Measurements from ENCODE around the gene LRP5.

LRP5 gene

DNA sequence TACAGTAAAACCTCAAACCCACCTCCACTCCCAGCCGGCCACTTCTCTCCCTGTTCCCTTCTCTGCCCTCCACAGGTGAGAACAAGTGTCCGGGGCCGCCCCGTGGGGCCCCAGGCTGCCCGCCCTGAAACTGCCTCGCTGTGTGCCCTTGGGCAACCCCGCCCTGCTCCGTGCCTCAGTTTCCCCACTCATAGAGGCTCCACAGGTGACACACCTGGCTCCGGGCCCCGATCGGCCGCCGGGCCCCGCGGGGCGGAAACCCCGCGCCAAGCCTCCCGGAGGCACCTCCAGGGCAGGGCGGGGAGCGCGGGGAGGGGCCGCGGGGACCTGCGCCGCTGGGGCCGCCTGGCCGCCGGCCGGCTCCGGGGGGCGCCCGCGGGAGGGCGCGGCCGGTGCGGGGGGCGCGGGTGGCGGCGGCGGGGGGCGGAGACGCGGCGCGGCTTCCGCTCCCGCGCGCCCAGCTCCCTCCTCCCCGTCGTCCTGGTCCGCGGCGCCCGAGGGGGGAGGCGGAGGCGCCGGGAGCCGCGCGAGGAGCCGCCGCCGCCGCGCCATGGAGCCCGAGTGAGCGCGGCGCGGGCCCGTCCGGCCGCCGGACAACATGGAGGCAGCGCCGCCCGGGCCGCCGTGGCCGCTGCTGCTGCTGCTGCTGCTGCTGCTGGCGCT is at the start of gene LRP5:
Gene LRP5 (plus strand): TSS at position 475 of the 663 bp plus-strand sequence. CDS start 124 bp downstream, at position 599.
- no peak for DNase-seq (ENCODE audit: low read depth in 2 of 3, low spot score in 2 of 3)

DNA sequence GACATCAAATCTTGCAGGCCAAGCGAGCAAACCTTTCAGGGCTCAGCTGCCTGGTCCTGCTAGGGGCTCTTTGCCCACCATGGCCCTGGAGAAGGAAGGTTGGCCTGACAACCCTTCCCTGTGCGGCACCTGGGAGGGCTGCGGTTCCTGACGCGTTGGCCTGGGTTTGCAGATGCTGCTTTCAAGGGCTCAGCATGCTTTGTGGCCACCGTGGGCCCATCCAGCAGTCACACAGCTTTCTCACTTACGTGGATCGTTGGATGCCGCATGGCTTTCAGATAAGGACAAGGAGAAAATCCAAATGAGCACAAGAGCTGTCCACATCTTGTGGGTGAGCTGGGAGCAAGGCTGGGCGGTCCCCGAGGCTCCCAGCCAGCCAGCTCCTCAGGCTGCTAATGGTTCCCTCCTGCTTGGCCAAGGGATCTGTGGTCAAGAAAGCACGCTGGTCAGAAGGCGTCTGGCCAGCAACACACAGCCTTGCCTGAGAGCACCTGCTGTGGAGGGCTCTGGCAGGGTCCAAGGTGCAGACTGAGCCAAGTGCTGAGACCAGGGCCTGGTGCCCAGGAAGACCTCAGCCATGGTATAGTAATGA is 48.9 kb upstream of the LRP5 start:
- no peak for DNase-seq (ENCODE audit: low read depth in 2 of 3, low spot score in 2 of 3)

DNA sequence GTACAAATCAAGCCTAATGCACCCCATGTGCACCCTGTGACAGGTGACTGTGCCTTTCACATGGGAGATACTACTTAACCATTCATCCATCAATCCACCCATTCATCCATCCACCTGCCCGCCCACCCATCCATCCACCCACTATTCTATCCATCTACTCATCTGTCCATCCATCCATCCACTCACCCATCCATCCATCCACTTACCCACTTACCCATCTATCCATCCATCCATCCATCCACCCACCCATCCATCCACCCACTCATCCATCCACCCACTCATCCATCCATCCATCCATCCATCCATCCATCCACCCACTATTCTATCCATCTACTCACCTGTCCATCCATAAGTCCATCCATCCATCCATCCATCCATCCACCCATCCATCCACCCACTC is 48.1 kb upstream of the LRP5 start:
- DNase-seq (ENCODE audit: low read depth in 2 of 3, low spot score in 2 of 3), result no peak

DNA sequence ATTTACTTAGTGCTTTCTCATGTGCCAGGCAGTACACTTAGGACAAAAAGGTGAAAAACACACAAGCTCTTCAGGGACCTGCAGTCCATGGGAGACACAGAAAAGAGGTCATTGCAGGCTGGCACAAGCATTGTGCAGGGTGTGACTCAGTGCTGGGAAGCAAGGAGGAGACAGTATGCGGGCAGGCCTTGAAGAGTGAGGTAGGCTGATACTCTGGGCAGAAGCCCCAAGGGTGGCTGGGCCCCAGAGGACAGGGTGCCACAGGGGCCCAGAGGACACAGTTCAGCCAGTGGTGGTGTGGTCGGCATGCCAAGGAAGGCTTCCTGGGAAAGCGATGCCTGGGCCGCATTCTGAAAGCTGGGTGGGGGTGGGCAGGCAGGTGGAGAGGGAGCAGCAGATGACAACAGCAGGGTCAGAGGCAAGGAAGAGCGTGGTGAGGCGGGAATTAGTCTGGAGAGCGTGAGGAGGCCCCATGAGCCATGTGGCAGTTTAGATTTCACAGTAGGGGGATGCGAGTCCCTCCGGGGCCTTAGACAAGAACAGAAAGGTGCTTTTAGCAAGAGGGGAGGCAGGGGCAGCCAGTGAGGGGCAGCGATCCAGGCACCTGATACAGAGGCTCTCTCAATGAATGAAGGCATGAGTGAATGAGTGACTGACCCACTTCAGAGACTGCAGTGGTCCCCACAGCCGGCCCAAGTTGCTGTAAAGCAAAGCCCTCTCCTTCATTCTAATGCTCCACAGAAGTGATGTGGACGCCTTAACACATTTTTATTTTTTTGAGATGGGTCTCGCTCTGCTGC is 47.5 kb upstream of the LRP5 start:
- DNase-seq (ENCODE audit: low read depth in 2 of 3, low spot score in 2 of 3), result no peak

DNA sequence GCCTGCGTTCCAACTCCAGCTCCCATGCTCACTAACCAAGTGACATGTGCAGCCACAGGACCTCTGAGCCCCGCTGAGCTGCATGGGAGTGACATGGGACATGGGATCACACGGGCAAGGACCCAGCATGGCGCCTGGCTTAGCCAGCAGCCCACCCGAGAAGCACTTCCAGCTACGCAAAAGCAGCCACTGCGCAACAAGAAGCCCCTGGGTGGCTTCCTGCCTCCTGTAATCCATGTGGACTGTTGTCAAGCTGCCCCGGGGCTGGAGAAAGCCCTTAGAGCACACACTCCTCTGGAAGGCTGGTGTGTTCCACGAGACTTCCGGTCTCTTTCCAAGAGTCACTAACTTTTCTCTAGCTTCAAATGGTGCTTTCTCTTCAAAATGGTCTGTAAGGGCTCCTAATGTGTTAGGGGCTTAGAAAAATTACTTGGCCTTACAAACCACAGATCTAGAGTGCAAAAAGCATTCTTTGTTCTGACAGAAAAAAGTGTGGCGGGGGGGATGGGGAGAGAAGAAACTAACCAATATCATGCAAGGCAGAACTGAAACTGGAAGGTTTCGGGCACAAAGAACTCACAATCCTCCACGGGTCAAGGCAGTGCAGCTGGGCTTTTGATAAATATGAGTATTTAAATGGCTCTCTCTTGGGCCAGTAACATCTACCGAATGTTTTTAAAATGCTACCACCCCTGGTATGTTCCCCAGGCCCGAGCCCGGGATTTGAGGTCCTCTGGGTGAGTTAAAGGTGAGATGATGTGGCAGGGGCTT is 46.1 kb upstream of the LRP5 start:
- DNase-seq (ENCODE audit: low read depth in 2 of 3, low spot score in 2 of 3), result no peak

DNA sequence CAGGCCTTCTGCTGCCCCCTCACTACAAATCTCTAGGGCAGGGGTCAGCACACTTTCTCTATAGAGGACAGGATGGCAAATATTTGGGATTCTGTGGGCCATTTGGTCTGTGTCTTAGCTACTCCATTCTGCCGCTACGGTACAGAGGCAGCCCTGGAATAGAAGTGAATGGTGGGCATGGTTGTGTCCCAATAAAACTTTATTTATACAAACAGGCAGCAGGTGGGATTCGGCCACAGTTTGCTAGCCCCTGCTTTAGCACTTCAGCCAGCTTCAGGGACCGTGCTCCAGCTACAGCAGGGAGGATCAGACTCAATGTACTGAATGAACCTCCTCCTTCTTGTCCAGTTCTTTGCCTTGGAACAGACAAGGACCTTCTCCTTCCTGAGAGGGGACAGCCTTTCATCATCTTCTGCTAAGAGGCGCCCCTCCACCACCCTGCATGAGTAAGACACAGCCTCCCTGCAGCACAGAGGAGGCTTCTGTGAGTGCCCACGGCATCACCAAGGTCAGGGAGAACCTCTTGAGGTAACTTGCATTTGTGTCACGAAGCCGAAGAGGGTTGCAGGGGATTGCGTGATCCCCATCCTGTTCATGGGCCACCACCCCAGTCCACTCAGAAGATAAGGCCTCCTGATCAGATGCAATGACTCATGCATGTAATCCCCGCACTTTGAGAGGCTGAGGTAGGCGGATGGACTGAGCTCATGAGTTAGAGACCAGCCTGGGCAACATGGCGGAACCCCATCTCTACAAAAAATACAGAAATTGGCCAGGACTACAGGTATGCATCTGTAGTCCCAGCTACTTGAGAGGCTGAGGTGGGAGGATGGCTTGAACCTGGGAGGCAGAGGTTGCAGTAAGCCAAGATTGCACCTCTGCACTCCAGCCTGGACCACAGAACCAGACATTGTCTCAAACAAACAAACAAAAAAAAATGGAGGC is 45.2 kb upstream of the LRP5 start:
- no peak for DNase-seq (ENCODE audit: low read depth in 2 of 3, low spot score in 2 of 3)

DNA sequence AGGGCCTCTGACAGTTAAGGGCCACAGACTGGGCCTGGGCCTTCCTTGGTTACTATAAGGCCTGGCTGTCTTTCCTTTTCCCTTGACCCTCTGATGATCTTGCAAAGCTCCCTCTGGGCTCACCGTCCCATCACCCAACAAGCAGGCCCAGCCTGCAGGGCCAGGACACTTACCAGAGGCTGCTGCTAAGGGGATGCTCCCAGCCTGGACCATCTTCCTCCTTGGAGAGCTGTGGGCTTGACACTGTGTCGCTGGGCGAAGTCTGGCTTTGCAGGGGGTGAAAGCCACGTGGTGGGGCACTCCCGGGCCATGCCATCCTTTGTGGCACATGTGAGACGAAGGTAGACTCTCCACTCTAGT is 44.5 kb upstream of the LRP5 start:
- DNase-seq (ENCODE audit: low read depth in 2 of 3, low spot score in 2 of 3), result no peak

DNA sequence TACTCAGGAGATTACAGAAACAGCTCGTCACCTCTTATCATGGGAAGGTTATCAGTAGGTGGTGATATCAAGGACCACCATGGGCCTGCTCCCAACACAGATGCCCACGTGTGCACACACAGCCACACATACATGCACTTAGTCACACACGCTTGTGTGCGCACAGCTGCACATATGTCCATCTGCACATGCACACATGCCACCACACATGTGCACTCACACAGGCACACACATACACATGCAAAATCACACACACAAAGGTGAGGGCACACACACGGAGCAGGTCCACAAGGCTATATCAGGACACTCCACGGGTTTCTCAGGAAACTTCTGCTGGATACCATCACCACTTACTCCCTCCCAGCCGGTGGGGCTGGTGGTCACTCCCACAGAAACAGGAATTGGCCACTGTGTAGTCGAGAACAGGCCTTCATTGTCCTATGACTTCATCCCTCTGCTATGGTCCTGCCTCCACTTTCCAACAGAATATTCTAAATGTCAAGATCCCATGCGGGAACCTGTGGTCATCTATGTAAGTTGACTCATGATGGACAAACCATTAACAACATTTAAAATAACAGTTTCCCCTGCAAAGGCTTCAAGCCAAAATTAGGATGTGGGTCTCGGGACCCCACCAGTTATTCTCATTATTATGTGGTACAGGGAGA is 42.8 kb upstream of the LRP5 start:
- no peak for DNase-seq (ENCODE audit: low read depth in 2 of 3, low spot score in 2 of 3)

DNA sequence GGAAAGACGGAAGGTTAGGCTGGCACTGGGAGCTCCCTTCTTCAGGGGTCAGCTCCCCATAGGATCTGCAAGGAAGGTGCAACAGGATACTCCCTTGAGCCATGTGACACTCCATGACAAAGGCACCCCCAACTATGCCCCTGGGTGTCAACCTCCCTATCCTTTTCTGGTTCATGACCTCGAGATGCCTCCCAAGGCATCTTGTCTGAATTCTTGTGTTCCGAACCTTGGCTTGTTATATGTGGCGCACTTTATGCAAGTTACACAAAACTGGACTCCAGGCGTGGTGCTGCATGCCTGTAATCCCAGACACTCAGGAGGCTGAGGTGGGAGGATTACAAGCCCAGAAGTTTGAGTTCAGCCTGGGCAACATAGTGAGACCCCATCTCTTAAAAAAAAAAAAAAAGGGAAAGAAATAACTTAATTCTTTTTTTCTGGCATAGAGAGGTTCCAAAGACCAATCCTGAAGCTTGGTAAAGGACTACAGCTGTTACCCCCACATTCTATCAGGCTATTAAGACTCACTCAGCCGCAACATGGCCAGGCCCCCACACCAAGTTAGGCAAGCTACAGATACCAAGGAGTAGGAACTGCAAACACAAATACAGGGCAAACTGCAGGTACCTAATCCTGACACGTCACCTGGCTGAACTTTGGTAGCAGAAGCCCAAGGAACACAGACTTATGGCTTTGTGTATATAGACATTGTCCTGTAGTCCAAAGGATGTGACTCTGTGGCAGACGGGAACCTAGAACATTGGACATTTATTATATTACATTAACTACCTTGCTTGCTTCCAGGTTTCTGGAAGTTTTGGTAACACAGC is 42.0 kb upstream of the LRP5 start:
- no peak for DNase-seq (ENCODE audit: low read depth in 2 of 3, low spot score in 2 of 3)

DNA sequence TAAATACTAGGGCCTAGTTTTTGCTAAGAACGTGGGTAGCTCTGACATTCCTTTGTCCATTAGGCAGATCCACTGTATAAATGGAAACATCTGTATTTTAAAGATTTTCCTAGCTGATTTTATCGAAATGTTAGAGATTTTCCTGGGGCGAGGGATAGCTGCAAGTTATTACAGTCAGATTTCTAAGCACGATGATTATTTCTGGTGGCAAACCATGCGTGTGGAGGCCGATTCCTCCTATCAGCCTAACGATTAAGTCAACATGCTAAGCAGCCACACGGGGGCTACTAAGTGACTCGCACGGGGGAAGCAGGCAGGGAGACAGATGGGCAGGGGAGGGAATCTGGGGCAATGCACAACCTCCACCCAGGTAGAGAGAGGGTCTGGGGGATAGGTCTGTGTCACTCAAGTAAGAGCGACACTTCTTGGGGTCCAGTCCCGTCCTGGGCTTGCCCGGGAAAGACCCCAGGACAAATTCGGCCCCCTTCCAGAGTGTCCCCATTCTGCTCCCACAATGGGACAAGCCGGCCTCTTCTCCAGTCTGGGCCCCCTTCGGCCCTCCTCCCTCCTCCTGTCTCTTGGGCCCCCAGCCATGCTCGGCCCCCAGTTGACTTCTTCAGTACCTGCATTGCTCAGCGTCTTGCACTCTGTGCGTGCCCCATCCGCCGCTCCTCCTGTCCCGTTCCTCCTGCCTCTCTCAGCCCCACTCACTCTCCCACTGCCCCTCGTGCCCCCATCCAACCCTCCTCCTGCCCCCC is 41.2 kb upstream of the LRP5 start:
- DNase-seq (ENCODE audit: low read depth in 2 of 3, low spot score in 2 of 3), result peak; percentile 13 to 27 (median 23)

DNA sequence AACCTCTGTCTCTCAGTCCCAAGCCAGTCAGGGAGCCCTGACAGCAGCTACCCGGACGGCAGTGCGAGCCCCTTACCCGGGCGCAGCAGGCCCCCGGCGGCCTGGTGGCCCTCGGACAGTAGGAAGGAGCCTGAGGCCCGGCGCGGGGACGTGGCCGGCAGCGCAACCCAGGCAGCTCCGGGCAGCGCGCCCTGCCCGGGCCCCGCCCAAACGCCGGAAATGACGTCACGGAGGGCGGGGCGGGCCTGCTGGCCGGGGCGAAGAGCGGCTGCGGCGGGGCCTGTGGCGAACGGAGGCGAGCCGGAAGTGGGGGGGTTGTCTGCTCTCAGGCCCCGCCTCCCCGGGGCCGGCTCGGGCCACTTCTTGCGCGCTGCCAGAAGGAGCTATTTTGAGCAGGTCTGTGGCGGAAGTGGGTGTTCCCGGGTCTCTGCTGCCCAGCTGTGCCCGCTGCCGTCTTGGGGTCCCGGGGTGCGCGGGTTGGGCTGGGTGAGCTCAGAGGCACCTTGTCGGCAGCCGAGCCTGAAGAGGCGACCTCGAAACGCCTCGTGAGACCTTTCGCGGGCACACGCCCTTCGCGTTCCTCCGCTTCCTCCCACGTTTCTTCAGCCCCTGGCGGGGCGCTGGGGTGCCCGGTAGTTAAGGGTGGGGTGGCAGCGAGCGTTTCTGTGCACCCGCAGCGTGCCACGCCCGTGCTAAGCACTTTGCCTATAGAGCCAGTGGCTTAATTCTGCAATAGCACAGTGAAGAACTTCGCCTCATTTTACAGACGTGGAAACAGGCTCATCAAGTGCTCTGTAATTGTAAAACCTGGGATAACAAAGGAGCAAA is 40.4 kb upstream of the LRP5 start, which contains the start of gene C11orf24:
Gene C11orf24 (minus strand): TSS at position 193 of the 828 bp plus-strand sequence. CDS start 8,206 bp downstream, outside the sequence.
- DNase-seq (ENCODE audit: low read depth in 2 of 3, low spot score in 2 of 3), result peak; percentile 77 to 92 (median 86)

DNA sequence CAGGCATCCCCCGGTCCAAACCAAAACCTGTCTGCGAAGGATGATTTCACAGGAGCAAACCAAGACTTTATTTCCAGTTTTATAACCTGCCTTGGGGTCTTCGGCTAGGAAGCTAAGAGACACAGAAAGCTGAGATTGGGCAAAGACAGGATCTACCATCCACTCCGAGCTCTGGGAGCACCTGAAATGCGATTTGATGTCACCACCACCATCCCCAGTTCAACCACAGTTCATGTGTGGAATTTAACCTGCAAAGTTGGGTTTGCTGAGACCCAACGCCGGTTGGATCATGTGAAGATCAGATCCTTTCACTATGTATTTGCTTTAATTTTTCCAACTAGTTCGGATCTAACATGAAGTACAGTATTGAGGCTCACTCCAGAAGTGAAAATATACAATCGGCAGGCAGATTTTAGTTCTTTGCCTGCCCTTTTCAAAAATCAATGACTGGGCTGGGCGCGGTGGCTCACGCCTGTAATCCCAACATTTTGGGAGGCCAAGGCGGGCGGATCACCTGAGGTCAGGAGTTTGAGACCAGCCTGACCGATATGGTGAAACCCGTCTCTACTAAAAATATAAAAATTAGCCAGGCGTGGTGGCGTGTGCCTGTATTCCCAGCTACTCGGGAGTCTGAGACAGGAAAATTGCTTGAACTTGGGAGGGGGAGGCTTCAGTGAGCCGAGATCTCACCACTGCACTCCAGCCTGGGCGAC is 39.2 kb upstream of the LRP5 start:
- DNase-seq (ENCODE audit: low read depth in 2 of 3, low spot score in 2 of 3), result no peak

DNA sequence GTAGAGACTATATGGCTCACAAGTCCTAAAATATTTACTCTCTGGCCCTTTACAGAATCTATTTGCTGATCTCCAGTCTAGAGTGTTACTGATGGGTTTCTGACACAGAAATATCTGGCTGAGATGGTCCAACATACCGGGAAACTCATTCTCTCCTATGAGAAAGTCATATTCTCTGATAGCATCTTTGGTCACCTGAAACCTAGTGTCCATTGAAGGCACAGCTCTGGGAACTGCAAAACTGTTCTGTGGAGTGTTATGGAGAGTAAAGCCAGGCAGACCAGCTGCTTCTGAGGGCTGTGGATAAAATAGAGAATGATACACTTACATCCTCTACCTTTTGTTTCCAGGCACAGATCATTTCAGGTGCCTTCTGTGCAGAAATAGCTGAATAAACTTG is 38.1 kb upstream of the LRP5 start:
- DNase-seq (ENCODE audit: low read depth in 2 of 3, low spot score in 2 of 3), result no peak

DNA sequence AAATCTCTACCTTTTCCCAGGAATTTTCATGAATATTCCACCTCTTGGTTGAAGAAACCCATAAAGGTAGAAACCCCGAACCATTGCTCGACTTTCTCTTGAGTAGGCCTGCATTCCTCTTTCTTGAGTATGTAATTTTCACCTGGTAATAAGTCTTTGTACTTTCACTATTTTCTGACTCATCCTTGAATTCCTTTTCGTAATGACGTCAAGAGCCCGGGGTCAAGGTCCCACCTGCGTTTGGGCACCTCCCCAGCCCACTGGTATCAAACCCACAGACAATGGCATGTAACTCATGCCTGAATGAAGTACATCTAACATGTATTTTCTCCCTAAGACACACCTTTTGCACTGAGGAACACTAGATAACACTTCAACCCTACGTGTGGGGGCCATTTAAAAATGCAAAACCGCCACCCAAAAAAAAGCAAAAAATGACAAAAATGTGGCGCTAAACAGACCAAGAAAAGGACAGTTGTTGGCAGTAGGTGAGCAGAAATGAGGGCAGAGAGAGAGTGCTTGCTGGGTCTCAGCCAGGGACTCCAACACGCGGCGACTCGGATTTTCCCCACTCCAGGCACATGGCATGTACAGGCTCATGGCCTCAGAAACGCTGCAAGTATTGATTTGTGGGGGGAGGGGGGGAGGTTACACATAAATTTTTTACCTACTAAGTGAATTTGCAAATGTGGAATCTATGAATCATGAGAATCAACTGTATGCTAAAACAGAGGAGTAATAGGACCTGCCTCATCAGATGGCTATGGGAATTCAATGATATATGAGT is 36.5 kb upstream of the LRP5 start:
- DNase-seq (ENCODE audit: low read depth in 2 of 3, low spot score in 2 of 3), result no peak

DNA sequence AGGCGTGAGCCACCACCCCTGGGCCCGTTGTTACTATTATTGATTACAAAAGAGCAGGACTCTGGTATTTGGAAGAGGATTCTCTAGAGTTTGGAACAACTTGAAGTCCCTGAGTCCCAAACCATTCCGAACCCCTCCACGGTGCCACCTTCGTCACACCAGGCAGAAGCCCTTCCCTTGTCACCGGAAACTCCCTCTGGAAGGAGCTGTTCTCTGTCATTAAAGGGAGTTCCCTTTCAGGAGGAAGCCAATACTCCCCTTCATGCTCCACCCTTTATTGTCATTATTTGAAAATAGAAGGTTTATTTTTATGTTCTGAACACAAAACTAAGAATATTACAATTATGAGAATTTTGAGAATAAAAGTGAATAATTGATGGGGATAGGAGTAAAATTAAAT is 35.5 kb upstream of the LRP5 start:
- no peak for DNase-seq (ENCODE audit: low read depth in 2 of 3, low spot score in 2 of 3)

DNA sequence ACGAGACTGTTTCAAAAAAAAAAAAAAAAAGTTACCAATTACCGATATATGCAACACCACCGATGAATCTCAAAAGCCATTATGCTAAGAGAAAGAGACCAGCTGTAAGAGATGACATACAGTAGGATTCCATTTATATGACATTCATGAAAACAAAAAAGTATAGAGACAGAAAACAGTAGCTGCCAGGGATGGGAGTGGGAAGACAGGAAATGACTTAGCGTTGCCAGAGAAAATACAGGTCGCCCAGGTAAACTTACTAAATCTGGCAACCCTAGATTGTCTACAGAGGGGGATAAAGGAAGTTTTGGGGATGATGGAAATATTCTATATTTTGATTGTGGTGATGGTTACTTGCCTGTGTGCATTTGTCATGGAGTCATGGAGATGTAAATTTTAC is 32.7 kb upstream of the LRP5 start:
- DNase-seq (ENCODE audit: low read depth in 2 of 3, low spot score in 2 of 3), result no peak

Data from activated CD8-positive, alpha-beta memory T cell treated with anti-CD3 and anti-CD28 coated beads for 48 hours (primary cell).